CD4-positive, alpha-beta T cell treated with Interleukin-4 for 4 hours (primary cell): ENCODE measurements around the gene TPRN.

ENCODE experiments used
- DNase-seq: peaks from one replicate; pipeline ENCODE4 v3.0.0-alpha.2; 2020

TPRN gene

GRCh38 chr9:137157618-137158415 lies 42.7 kb downstream of the TPRN start:
- DNase-seq, result no peak

- peak; percentile 29 for DNase-seq
Measured at GRCh38 chr9:137156567-137157375, 43.8 kb downstream of the TPRN start.

- no peak for DNase-seq
Measured at GRCh38 chr9:137152844-137153405, 47.6 kb downstream of the TPRN start.

- DNase-seq, result peak; percentile 10
Measured at GRCh38 chr9:137150617-137151457, 49.7 kb downstream of the TPRN start.

GRCh38 chr9:137149942-137150616 lies 50.5 kb downstream of the TPRN start:
- no peak for DNase-seq

GRCh38 chr9:137149363-137149762 lies 51.2 kb downstream of the TPRN start:
- no peak for DNase-seq

- DNase-seq, result no peak
Measured at GRCh38 chr9:137148661-137149060, 51.9 kb downstream of the TPRN start.

GRCh38 chr9:137148242-137148641 lies 52.3 kb downstream of the TPRN start:
- DNase-seq, result no peak

- no peak for DNase-seq
Measured at GRCh38 chr9:137147793-137148160, 52.8 kb downstream of the TPRN start.

- no peak for DNase-seq
Measured at GRCh38 chr9:137147091-137147792, 53.3 kb downstream of the TPRN start.

GRCh38 chr9:137146527-137146918 lies 54.0 kb downstream of the TPRN start:
- no peak for DNase-seq

- DNase-seq, result no peak
Measured at GRCh38 chr9:137145731-137146526, 54.6 kb downstream of the TPRN start.

- no peak for DNase-seq
Measured at GRCh38 chr9:137143459-137143858, 57.1 kb downstream of the TPRN start.

GRCh38 chr9:137141976-137142936 lies 58.3 kb downstream of the TPRN start:
- no peak for DNase-seq
